Activated naive CD4-positive, alpha-beta T cell treated with anti-CD3 and anti-CD28 coated beads for 36 hours (primary cell): Measurements from ENCODE around the gene MAD1L1. TPM values are rescaled to one million over a fixed set of nuclear protein-coding genes. Genes with fewer than 3 reads are reported as not detected.
"Not testable (repeated sequence)": the region's sequence is repeated elsewhere in the genome, so short reads cannot be mapped to it uniquely, and the experiment has no call there.

Experiments
- CTCF ChIA-PET: fragments of 350-600 bp; sonication (Branson Sonifier 250); formaldehyde crosslinking; loops from one replicate; lab custom pipeline; 2021; ENCODE audit warnings: antibody characterized with exemption; lab: Charles Lee
- DNase-seq: peaks from one replicate; pipeline ENCODE4 v3.0.0-alpha.2; 2020
- H3K27ac Mint-ChIP-seq: one replicate; pipeline ENCODE4 v1.8.0; 2021; ENCODE audit warnings: mild to moderate bottlenecking, mixed read lengths
- H3K27me3 Mint-ChIP-seq: one replicate; pipeline ENCODE4 v1.8.0; 2021; ENCODE audit warnings: low read depth, mixed read lengths
- H3K36me3 Mint-ChIP-seq: one replicate; pipeline ENCODE4 v1.8.0; 2021; ENCODE audit warnings: low read depth, mixed read lengths
- H3K4me1 Mint-ChIP-seq: one replicate; pipeline ENCODE4 v1.8.0; 2021; ENCODE audit warnings: low read depth, mixed read lengths
- H3K4me3 Mint-ChIP-seq: one replicate; pipeline ENCODE4 v1.8.0; 2021; ENCODE audit warnings: mild to moderate bottlenecking, moderate library complexity, mixed read lengths
- H3K9me3 Mint-ChIP-seq: one replicate; pipeline ENCODE4 v1.8.0; 2021; ENCODE audit warnings: mixed read lengths
- intact Hi-C: fragments of 100-400 bp; cut with micrococcal nuclease; formaldehyde crosslinking; loops from one replicate; pipeline ENCODE4 v1.15.1; 2023
- total RNA-seq, 2 experiments: library from RNA; stranded (reverse); gene quantifications; one replicate each; pipeline ENCODE4 v1.2.3, GENCODE V29; 2021

The MAD1L1 gene
- total RNA-seq, 2 experiments from 2014 or later, result 37.5 to 40.2 TPM

GRCh38 chr7:1999278-1999984 is 233.3 kb downstream of the MAD1L1 start:
- intact Hi-C loops, result no loop called here
- Mint-ChIP-seq H3K36me3 (peaks cover 1% of the 10 kb centered on the region), H3K27me3 (no peaks in the 10 kb centered on the region), H3K27ac (no peak overlapping the region), H3K9me3 (no peaks in the 10 kb centered on the region), H3K4me1 (no peaks in the 10 kb centered on the region), H3K4me3 (no peak overlapping the region)
- DNase-seq, result no peak
- CTCF ChIA-PET, result no interaction called here

GRCh38 chr7:1998146-1998545 is 234.6 kb downstream of the MAD1L1 start:
- no peak overlapping the region for H3K4me3 Mint-ChIP-seq
- intact Hi-C loops, result no loop called here
- DNase-seq, result no peak
- H3K27ac Mint-ChIP-seq, result no peak overlapping the region
- H3K4me1 Mint-ChIP-seq, result no peaks in the 10 kb centered on the region
- CTCF ChIA-PET, result no interaction called here
- no peaks in the 10 kb centered on the region for H3K27me3 Mint-ChIP-seq
- peaks cover 1% of the 10 kb centered on the region for H3K36me3 Mint-ChIP-seq
- H3K9me3 Mint-ChIP-seq, result no peaks in the 10 kb centered on the region

- DNase-seq, result no peak
- CTCF ChIA-PET, result interaction anchor here (0.6 kb wide), 1 partner anchor 483 kb away, joined by 3 read pairs; no protein-coding TSS in a partner anchor
- intact Hi-C loops, result no loop called here
- Mint-ChIP-seq H3K9me3 (no peaks in the 10 kb centered on the region), H3K27ac (no peak overlapping the region), H3K4me1 (no peaks in the 10 kb centered on the region), H3K36me3 (peaks cover 1% of the 10 kb centered on the region), H3K27me3 (no peaks in the 10 kb centered on the region), H3K4me3 (no peak overlapping the region)
Measured at GRCh38 chr7:1997537-1998076, 235.1 kb downstream of the MAD1L1 start.

DNA sequence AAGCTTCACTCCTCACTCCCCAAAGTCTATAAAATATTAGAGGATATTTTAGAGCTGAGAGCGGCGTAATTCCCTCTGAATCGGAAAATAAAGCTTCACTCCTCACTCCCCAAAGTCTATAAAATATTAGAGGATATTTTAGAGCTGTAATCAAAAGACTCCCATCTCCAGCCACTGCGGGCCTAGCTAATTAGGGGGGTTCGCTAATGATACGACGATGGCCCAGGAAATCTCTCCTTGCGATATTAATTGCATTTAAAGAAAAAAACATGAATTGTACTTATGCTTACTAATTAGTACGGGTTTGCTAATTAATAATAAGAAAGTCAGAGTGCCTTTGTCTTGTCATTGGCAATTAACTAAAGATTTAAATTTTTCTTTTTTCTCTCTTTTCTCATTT is 235.9 kb downstream of the MAD1L1 start:
- Mint-ChIP-seq H3K4me1 (no peaks in the 10 kb centered on the region), H3K9me3 (no peaks in the 10 kb centered on the region), H3K36me3 (peaks cover 1% of the 10 kb centered on the region), H3K27ac (no peak overlapping the region), H3K4me3 (no peak overlapping the region), H3K27me3 (no peaks in the 10 kb centered on the region)
- no peak for DNase-seq
- CTCF ChIA-PET, result no interaction called here
- intact Hi-C loops, result no loop called here

DNA sequence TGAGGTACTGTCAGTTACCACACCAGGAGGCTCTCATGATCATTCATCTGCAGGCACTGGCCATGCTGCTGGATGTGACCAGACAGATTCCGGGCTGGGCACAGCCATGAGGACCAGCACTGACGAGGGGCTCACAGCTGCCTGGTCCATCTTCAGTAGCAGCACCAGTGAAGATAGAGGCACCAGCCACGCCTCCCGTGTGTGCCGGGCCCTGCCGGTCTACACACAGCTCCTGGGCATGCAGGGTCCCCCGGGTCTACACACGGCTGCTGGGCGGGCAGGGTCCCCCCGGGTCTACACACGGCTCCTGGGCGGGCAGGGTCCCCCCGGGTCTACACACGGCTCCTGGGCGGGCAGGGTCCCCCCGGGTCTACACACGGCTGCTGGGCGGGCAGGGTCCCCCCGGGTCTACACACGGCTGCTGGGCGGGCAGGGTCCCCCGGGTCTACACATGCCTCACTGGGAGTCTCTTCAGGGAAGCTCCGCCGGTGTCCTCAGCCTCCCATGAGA is 236.8 kb downstream of the MAD1L1 start:
- DNase-seq, CTCF ChIA-PET, intact Hi-C loops, H3K4me1 Mint-ChIP-seq, H3K36me3 Mint-ChIP-seq, H3K27me3 Mint-ChIP-seq, H3K4me3 Mint-ChIP-seq, H3K9me3 Mint-ChIP-seq, H3K27ac Mint-ChIP-seq: not testable (repeated sequence)

- Mint-ChIP-seq H3K27ac (no peak overlapping the region), H3K4me1 (no peaks in the 10 kb centered on the region), H3K4me3 (no peak overlapping the region), H3K36me3 (peaks cover under 1% of the 10 kb centered on the region), H3K27me3 (no peaks in the 10 kb centered on the region), H3K9me3 (no peaks in the 10 kb centered on the region)
- DNase-seq, result no peak
- intact Hi-C loops, result no loop called here
- CTCF ChIA-PET, result no interaction called here
Measured at GRCh38 chr7:1995426-1995825, 237.3 kb downstream of the MAD1L1 start.

GRCh38 chr7:1994931-1995330 is 237.8 kb downstream of the MAD1L1 start:
- DNase-seq, result no peak
- Mint-ChIP-seq H3K36me3 (no peaks in the 10 kb centered on the region), H3K4me3 (no peak overlapping the region), H3K4me1 (no peaks in the 10 kb centered on the region), H3K27me3 (no peaks in the 10 kb centered on the region), H3K27ac (no peak overlapping the region), H3K9me3 (no peaks in the 10 kb centered on the region)
- intact Hi-C loops, result no loop called here
- CTCF ChIA-PET, result no interaction called here

DNA sequence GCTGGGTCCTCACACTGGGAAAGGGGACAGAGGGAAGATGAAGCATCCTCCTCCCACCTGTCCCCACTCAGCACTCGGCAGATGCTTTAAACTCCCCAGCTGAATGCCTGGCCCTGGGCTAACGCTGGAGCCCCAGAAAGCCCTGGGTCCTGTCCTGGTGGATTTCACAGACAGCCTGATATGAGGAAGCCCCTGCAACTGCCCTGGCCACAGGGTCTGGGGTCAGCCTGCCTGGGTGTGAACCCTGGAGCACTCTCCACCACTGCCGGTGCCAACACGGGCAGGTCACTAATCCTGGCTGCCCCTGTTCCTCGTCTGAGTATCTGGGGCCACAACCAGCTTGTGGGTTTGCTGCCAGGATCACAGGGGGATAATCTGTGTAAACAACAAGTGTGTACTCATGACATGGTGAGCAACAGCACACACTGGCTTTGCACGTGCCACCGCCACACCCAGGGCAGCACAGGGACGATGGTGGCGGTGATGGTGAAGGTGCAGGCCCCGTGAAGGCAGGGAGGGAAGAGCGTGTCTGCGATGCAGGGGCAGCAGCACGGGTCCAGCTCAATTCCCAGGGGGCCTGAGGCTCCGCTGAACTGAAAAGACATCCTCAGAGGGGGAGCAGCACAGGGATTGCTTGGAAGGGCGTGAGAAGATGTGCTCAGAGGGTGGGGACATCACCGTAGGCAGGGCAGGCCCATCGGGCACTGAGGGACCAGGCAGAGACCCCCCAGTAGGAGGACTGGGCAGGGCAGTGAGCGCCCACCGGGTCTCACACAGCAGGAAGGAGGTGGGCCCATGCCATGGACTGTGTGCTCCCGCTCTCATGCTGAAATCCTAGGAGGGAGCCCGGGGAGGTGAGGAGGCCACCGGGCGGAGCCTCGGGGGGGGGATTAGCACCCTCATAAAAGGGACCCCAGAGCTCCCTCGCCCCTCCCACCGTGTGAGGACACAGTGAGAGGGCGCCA is 238.7 kb downstream of the MAD1L1 start:
- H3K4me3 Mint-ChIP-seq, result no peak overlapping the region
- no peaks in the 10 kb centered on the region for H3K9me3 Mint-ChIP-seq
- H3K4me1 Mint-ChIP-seq, result peaks cover under 1% of the 10 kb centered on the region
- intact Hi-C loops, result no loop called here
- no peak overlapping the region for H3K27ac Mint-ChIP-seq
- no peaks in the 10 kb centered on the region for H3K27me3 Mint-ChIP-seq
- no peak for DNase-seq
- CTCF ChIA-PET, result interaction anchor here (0.6 kb wide), 2 partner anchors 19 to 67 kb away, joined by 3 read pairs; no protein-coding TSS in a partner anchor
- no peaks in the 10 kb centered on the region for H3K36me3 Mint-ChIP-seq

- CTCF ChIA-PET, result interaction anchor here (0.6 kb wide), 1 partner anchor 20 kb away, joined by 3 read pairs; no protein-coding TSS in a partner anchor
- Mint-ChIP-seq H3K36me3 (no peaks in the 10 kb centered on the region), H3K27ac (no peak overlapping the region)
Measured at GRCh38 chr7:1993031-1993695, 239.6 kb downstream of the MAD1L1 start.

DNA sequence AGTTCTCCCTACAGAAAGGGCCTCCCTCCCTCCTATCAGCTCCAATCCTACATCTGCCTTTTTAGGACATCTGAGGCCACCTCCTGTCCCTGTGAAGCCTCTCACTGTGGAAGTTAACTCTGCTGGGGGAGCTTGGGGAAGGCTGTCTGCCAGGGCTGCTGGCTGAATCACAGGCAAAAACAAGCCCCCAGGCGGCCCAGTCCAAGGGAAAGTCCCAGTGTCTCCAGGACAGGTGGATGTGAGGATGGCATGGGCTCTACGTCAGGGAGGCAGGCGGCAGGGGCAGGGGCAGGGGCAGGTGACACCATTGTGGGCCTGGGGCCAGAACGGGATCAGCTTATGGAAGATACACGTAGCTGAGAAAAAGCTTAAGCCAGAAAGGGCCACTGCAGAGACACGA is 240.2 kb downstream of the MAD1L1 start:
- peaks cover 7% of the 10 kb centered on the region for H3K4me1 Mint-ChIP-seq
- H3K9me3 Mint-ChIP-seq, result no peaks in the 10 kb centered on the region
- intact Hi-C loops, result no loop called here
- no peaks in the 10 kb centered on the region for H3K27me3 Mint-ChIP-seq
- no peak overlapping the region for H3K27ac Mint-ChIP-seq
- no peak overlapping the region for H3K4me3 Mint-ChIP-seq
- no peaks in the 10 kb centered on the region for H3K36me3 Mint-ChIP-seq
- CTCF ChIA-PET, result no interaction called here
- no peak for DNase-seq

More at GRCh38 chr7:1993031-1993695, 239.6 kb downstream of the MAD1L1 start:
- intact Hi-C loops, result no loop called here
- Mint-ChIP-seq H3K4me3 (no peak overlapping the region), H3K27me3 (no peaks in the 10 kb centered on the region), H3K4me1 (peaks cover 2% of the 10 kb centered on the region), H3K9me3 (no peaks in the 10 kb centered on the region)
- DNase-seq, result no peak

DNA sequence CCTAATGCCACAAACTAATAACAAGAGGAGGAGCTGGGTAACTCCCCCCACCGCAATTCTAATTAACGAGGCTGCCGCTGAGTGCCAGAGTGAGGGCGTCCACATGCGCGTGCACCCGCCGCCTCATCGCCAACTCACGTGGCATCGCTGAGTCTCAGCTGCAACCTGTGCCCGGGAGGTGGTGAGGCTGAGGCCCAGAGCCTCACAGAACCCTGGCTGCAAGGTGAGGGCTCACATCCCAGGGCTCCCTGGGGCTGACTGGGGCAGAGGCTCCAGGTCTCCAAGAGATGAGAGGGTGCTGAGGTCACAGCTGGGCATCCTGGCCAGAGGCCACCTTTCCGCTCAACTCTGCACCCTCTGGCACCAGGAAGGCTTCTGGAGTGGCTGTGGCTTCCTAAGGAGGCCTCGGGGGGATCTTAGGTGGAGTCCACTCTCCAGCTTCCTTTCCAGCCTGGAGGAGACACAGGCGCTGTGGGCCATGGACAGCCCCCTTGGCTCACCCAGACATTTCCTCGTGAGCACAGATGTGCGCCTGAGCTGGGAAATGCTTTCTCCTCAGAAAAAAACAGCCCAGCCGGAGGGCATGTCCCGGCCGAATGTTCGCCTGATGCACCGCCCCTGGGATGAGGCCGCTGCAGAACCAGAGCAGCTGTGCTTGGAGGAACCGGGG is 242.6 kb downstream of the MAD1L1 start:
- Mint-ChIP-seq H3K9me3 (no peaks in the 10 kb centered on the region), H3K4me1 (peaks cover 18% of the 10 kb centered on the region), H3K27ac (no peak overlapping the region), H3K27me3 (no peaks in the 10 kb centered on the region), H3K4me3 (no peak overlapping the region), H3K36me3 (peaks cover 3% of the 10 kb centered on the region)
- intact Hi-C loops, result no loop called here
- CTCF ChIA-PET, result no interaction called here
- DNase-seq, result no peak
